SK-N-MC (cell line): ENCODE results near the gene RPS18.

ENCODE experiments used
- DNase-seq: peaks from one replicate; pipeline ENCODE4 v3.0.0-alpha.2; 2011; ENCODE audit warnings: low read depth, low spot score
- H3K27ac ChIP-seq: fragments of 200-600 bp; sonication (generic); 2 replicates; pipeline ENCODE4 v1.5.1; 2016; ENCODE audit warnings: mixed run types
- H3K36me3 ChIP-seq: fragments of 200-600 bp; sonication (generic); 2 replicates; pipeline ENCODE4 v1.6.1; 2017; ENCODE audit warnings: antibody characterized with exemption, low read length, mixed read lengths; ENCODE audit not compliant: insufficient read depth
- H3K4me3 ChIP-seq: fragments of 200-600 bp; sonication (generic); 2 replicates; pipeline ENCODE4 v1.5.1; 2016
- H3K9ac ChIP-seq: fragments of 200-600 bp; sonication (generic); 2 replicates; pipeline ENCODE4 v1.8.0; 2017; ENCODE audit warnings: mixed run types, mixed read lengths; ENCODE audit not compliant: insufficient read length
- H3K9me3 ChIP-seq: fragments of 200-600 bp; sonication (generic); 2 replicates; pipeline ENCODE4 v1.6.1; 2017; ENCODE audit warnings: low read depth, mild to moderate bottlenecking, antibody characterized with exemption, low read length, moderate library complexity, mixed read lengths
- EZH2 ChIP-seq: fragments of 200-600 bp; sonication (generic); IDR thresholded peaks from one replicate; pipeline ENCODE4 v1.6.1; 2017; ENCODE audit warnings: antibody characterized with exemption
- FOXP2 ChIP-seq: optimal IDR thresholded peaks from 2 replicates; pipeline ENCODE3; 2011; ENCODE audit warnings: mild to moderate bottlenecking, moderate library complexity; ENCODE audit not compliant: insufficient read depth; ENCODE audit errors: extremely low read length, control extremely low read depth
- POLR2AphosphoS5 ChIP-seq: IDR thresholded peaks from 2 replicates; pipeline ENCODE4 v1.6.1; 2012; ENCODE audit warnings: mild to moderate bottlenecking, low read depth, low read length, borderline replicate concordance

Gene RPS18

DNA sequence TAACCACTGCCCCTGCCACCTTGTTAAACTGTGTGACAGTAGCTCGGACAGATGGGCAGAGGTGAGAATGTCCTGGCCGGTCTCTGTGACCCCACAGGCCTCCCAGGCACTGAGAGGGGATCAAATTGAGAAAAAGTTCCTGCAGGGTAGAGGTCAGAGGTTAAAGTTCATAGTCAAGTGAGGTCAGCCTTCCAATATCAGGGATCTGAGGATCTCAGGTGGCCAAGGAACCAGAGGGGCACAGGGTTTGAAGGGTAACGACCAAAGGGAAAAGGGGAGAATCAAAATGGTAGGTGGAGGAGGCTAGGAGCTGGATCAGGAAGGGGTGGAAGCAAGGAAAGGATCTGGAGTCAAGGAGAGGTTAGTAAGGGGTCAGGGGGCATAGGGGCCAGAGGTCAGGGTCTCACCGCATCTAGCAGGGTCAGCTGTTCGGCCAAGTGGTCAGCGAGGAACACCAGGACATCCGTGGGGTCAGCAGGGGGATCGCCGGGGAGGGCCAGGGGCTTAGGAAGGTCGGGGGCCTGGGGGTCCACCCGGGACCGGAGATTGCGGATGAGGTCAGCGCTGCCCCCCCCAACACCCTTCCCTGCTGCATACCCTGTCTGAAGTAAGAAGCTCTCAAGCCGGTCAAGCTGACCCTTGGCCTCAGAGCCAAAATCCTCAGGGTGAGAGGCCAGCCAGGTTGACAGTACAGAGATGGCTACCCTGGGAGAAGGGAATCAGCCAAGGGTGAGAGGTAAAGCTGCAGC lies 23.9 kb downstream of the RPS18 start:
- Histone ChIP-seq H3K9me3 (no peaks in the 10 kb centered on the region), H3K27ac (no peak overlapping the region), H3K36me3 (peaks cover 14% of the 10 kb centered on the region; the same call in 1 of the 2 replicates), H3K9ac (no peak overlapping the region), H3K4me3 (no peak overlapping the region)
- TF ChIP-seq EZH2 (no peak), POLR2AphosphoS5 (no peak), FOXP2 (no peak)
- no peak for DNase-seq

DNA sequence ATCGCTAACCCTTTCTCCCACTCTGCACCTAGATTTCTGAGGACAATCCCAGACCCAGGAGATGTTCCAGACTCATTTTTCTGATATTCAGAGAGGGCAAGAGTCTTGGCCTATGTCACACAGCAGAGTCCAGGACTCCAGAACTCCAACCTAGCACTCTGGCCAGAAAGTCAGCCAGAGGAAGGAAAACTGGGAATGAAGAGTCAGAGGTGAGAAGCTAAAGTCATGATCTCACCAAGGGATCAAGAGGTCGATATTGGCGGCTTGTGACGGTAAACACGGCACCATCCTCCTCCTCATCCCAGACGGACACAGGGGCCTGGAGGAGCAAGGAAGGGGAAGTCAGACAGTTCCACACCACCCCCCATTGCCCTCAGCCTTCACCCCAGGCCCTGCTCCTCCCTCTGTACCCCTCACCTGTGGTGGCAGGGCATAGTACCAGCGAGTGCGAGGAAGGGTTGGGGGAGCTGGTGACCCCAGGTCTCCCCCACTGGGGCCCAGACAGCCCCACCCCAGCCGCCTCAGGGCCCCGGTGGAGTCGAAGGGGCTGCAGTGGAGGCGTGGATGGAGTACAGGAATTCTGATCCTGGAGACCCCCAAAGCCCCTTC lies 25.0 kb downstream of the RPS18 start:
- no peaks in the 10 kb centered on the region for H3K9me3 ChIP-seq
- no peak for TF ChIP-seq EZH2
- no peak for TF ChIP-seq POLR2AphosphoS5
- TF ChIP-seq FOXP2 = no peak
- no peak overlapping the region for H3K4me3 ChIP-seq
- no peak for DNase-seq
- no peak overlapping the region for H3K27ac ChIP-seq
- H3K36me3 ChIP-seq = peaks cover 3% of the 10 kb centered on the region; the same call in 1 of the 2 replicates
- H3K9ac ChIP-seq = no peak overlapping the region

DNA sequence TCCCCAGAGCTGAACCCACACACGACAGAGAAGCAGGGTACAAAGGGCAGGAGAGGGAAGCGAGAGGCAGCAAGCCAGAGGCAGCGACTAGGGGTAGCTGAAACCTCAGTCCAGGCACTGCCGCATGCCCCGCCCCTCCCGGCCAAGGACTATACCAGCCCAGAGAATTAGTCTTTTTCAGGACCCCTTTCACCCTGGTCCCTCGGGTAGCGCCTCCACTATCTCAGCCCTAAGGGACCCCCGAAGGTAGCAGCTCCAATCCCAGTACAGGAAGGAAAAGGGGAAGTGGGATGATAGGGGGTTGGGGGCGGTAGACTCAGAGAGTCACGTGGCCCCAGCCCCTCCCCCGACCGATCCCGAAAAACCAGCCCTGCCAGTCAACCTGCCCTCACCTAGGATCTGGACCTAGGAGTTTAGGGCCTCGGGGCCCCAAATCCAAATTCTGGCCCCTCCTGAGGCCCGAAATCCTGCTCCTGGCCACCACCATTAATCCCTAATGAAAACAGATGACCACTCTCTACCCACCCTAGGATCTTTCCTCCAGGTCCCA lies 25.6 kb downstream of the RPS18 start:
- Histone ChIP-seq H3K4me3 (peak overlapping the region; percentile 99), H3K36me3 (no peaks in the 10 kb centered on the region; the same call in 1 of the 2 replicates), H3K9me3 (no peaks in the 10 kb centered on the region), H3K27ac (no peak overlapping the region), H3K9ac (no peak overlapping the region)
- no peak for DNase-seq
- TF ChIP-seq FOXP2 (no peak), EZH2 (no peak), POLR2AphosphoS5 (no peak)

GRCh38 chr6:33297956-33298772 lies 26.3 kb downstream of the RPS18 start:
- peak overlapping the region; percentile 99 for H3K4me3 ChIP-seq
- H3K9ac ChIP-seq = peak overlapping the region; percentile 79
- no peak overlapping the region for H3K27ac ChIP-seq

GRCh38 chr6:33298773-33299236 lies 26.9 kb downstream of the RPS18 start, which contains the start of gene RGL2:
TSS of gene RGL2 (minus strand) at chr6:33298942. CDS start at chr6:33298610, 332 bp downstream.
- no peak for TF ChIP-seq FOXP2
- Histone ChIP-seq H3K36me3 (no peaks in the 10 kb centered on the region), H3K27ac (peak within 1 kb of the TSS; percentile 85), H3K9me3 (no peaks in the 10 kb centered on the region), H3K4me3 (peak within 1 kb of the TSS; percentile 99), H3K9ac (peak within 1 kb of the TSS; percentile 79)
- DNase-seq = no peak

More at GRCh38 chr6:33297956-33298772, 26.3 kb downstream of the RPS18 start:
- DNase-seq = no peak
- no peak for TF ChIP-seq FOXP2
- no peak for TF ChIP-seq EZH2
- TF ChIP-seq POLR2AphosphoS5 = no peak; the same call in 1 of the 2 replicates
- no peaks in the 10 kb centered on the region for H3K9me3 ChIP-seq
- no peaks in the 10 kb centered on the region for H3K36me3 ChIP-seq

GRCh38 chr6:33299237-33299944 lies 27.5 kb downstream of the RPS18 start:
- DNase-seq = no peak
- H3K9me3 ChIP-seq = no peaks in the 10 kb centered on the region
- H3K36me3 ChIP-seq = no peaks in the 10 kb centered on the region

DNA sequence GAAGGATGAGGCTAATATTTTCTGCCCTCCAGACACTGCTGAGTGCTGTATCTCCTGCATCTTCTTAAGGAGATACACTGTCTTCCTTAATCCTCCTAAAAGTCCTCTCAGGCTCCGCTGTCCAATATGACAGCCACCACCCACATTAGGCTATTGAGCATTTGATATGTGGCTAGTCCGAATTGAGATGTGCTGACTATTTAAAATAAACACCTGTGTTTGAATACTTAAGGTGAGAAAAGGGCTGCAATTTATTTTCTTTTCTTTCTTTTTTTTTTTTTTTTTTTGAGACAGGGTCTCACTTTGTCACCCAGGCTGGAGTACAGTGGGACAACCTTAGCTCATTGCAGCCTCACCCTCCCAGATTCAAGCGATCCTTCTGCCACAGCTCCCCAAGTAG lies 30.0 kb downstream of the RPS18 start:
- Histone ChIP-seq H3K9ac (no peak overlapping the region), H3K36me3 (no peaks in the 10 kb centered on the region), H3K4me3 (no peak overlapping the region), H3K9me3 (no peaks in the 10 kb centered on the region), H3K27ac (no peak overlapping the region)
- DNase-seq = no peak
- TF ChIP-seq EZH2 (no peak), FOXP2 (no peak), POLR2AphosphoS5 (no peak)

More at GRCh38 chr6:33299237-33299944, 27.5 kb downstream of the RPS18 start:
- peak overlapping the region; percentile 99 for H3K4me3 ChIP-seq
- TF ChIP-seq POLR2AphosphoS5 (peak; percentile 98), EZH2 (no peak), FOXP2 (no peak)
- H3K27ac ChIP-seq = peak overlapping the region; percentile 85
- peak overlapping the region; percentile 79 for H3K9ac ChIP-seq

- no peaks in the 10 kb centered on the region for H3K36me3 ChIP-seq
- no peaks in the 10 kb centered on the region for H3K9me3 ChIP-seq
- TF ChIP-seq POLR2AphosphoS5 (no peak), FOXP2 (no peak)
- no peak overlapping the region for H3K27ac ChIP-seq
- DNase-seq = no peak
- no peak overlapping the region for H3K9ac ChIP-seq
- no peak overlapping the region for H3K4me3 ChIP-seq
These were observed 32.3 kb downstream of the RPS18 start for GRCh38 chr6:33304216-33304615.
